Measurements from ENCODE around the gene NCEH1. TPM values are rescaled to one million over a fixed set of nuclear protein-coding genes. Genes with fewer than 3 reads are reported as not detected.
"Not testable (repeated sequence)": the region's sequence is repeated elsewhere in the genome, so short reads cannot be mapped to it uniquely, and the experiment has no call there.

The NCEH1 gene
- total RNA-seq, 1 donor from 2014 or later: 15.1 TPM

GRCh38 chr3:172675441-172676193, 35.2 kb downstream of the NCEH1 start:
- no peak for DNase-seq (ENCODE audit: low spot score)

- peak; percentile 33 for DNase-seq (ENCODE audit: low spot score)
Measured at GRCh38 chr3:172673210-172673679, 37.6 kb downstream of the NCEH1 start.

GRCh38 chr3:172669021-172669420, 41.8 kb downstream of the NCEH1 start:
- DNase-seq (ENCODE audit: low spot score): no peak

- DNase-seq (ENCODE audit: low spot score): peak; percentile 87
Measured at GRCh38 chr3:172666873-172667694, 43.8 kb downstream of the NCEH1 start.

GRCh38 chr3:172666181-172666872, 44.5 kb downstream of the NCEH1 start:
- no peak for DNase-seq (ENCODE audit: low spot score)

- not testable (repeated sequence) for DNase-seq (ENCODE audit: low spot score)
Measured at GRCh38 chr3:172665510-172665909, 45.4 kb downstream of the NCEH1 start.

- not testable (repeated sequence) for DNase-seq (ENCODE audit: low spot score)
Measured at GRCh38 chr3:172660421-172660820, 50.4 kb downstream of the NCEH1 start.

GRCh38 chr3:172659246-172660002, 51.4 kb downstream of the NCEH1 start:
- no peak for DNase-seq (ENCODE audit: low spot score)

GRCh38 chr3:172658344-172659245, 52.3 kb downstream of the NCEH1 start:
- peak; percentile 30 for DNase-seq (ENCODE audit: low spot score)

- DNase-seq (ENCODE audit: low spot score): no peak
Measured at GRCh38 chr3:172656602-172657001, 54.3 kb downstream of the NCEH1 start.

GRCh38 chr3:172655388-172655787, 55.5 kb downstream of the NCEH1 start:
- no peak for DNase-seq (ENCODE audit: low spot score)

- no peak for DNase-seq (ENCODE audit: low spot score)
Measured at GRCh38 chr3:172654470-172654869, 56.4 kb downstream of the NCEH1 start.

GRCh38 chr3:172653004-172653572, 57.8 kb downstream of the NCEH1 start:
- DNase-seq (ENCODE audit: low spot score): no peak

GRCh38 chr3:172651936-172652625, 58.8 kb downstream of the NCEH1 start:
- DNase-seq (ENCODE audit: low spot score): no peak

- DNase-seq (ENCODE audit: low spot score): no peak
Measured at GRCh38 chr3:172649987-172650386, 60.9 kb downstream of the NCEH1 start.

- no peak for DNase-seq (ENCODE audit: low spot score)
Measured at GRCh38 chr3:172648747-172649146, 62.1 kb downstream of the NCEH1 start.

- no peak for DNase-seq (ENCODE audit: low spot score)
Measured at GRCh38 chr3:172647823-172648222, 63.0 kb downstream of the NCEH1 start.

GRCh38 chr3:172647080-172647479, 63.8 kb downstream of the NCEH1 start:
- no peak for DNase-seq (ENCODE audit: low spot score)

GRCh38 chr3:172646439-172647015, 64.3 kb downstream of the NCEH1 start:
- DNase-seq (ENCODE audit: low spot score): no peak
